ENCODE data around the gene SNX2.
"Not testable (repeated sequence)": the region's sequence is repeated elsewhere in the genome, so short reads cannot be mapped to it uniquely, and the experiment has no call there.

Gene SNX2

GRCh38 chr5:122759241-122760070 is 15.4 kb upstream of the SNX2 start:
- Mint-ChIP-seq H3K36me3 (no peaks in the 10 kb centered on the region), H3K4me3 (no peak overlapping the region), H3K4me1 (peaks cover 26% of the 10 kb centered on the region), H3K9me3 (no peaks in the 10 kb centered on the region), H3K27me3 (no peaks in the 10 kb centered on the region), H3K27ac (no peak overlapping the region)
- no peak for ATAC-seq

DNA sequence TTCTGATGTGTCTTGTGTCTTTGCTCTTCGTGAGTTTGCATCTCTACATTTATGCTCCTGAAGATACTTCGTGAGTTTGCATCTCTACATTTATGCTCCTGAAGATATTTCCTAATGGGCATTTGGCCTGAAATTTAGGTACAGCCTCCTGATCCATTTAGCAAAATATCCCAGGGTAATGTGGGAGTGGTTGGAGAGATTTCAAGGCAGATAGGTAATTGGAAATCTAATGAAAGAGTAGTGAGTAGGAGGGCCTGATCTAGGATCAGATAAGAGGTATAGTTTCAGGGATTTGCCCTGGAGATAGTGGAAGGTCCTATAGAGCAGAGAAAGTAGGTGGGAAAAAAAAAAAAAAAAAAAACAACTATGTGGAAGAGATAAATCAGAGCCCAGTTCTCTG is 14.6 kb upstream of the SNX2 start:
- no peak for ATAC-seq
- peaks cover 26% of the 10 kb centered on the region for H3K4me1 Mint-ChIP-seq
- H3K4me3 Mint-ChIP-seq, result no peak overlapping the region
- H3K27me3 Mint-ChIP-seq, result no peaks in the 10 kb centered on the region
- no peaks in the 10 kb centered on the region for H3K36me3 Mint-ChIP-seq
- no peaks in the 10 kb centered on the region for H3K9me3 Mint-ChIP-seq
- H3K27ac Mint-ChIP-seq, result no peak overlapping the region

- peaks cover 18% of the 10 kb centered on the region for H3K4me1 Mint-ChIP-seq
- H3K36me3 Mint-ChIP-seq, result no peaks in the 10 kb centered on the region
- no peak overlapping the region for H3K27ac Mint-ChIP-seq
- H3K9me3 Mint-ChIP-seq, result no peaks in the 10 kb centered on the region
- ATAC-seq, result no peak
- H3K4me3 Mint-ChIP-seq, result no peak overlapping the region
- H3K27me3 Mint-ChIP-seq, result no peaks in the 10 kb centered on the region
Measured at GRCh38 chr5:122761115-122761514, 13.8 kb upstream of the SNX2 start.

GRCh38 chr5:122761896-122762295 is 13.0 kb upstream of the SNX2 start:
- H3K4me1 Mint-ChIP-seq, result peaks cover 10% of the 10 kb centered on the region
- not testable (repeated sequence) for ATAC-seq, H3K9me3 Mint-ChIP-seq, H3K36me3 Mint-ChIP-seq, H3K4me3 Mint-ChIP-seq, H3K27ac Mint-ChIP-seq, H3K27me3 Mint-ChIP-seq

DNA sequence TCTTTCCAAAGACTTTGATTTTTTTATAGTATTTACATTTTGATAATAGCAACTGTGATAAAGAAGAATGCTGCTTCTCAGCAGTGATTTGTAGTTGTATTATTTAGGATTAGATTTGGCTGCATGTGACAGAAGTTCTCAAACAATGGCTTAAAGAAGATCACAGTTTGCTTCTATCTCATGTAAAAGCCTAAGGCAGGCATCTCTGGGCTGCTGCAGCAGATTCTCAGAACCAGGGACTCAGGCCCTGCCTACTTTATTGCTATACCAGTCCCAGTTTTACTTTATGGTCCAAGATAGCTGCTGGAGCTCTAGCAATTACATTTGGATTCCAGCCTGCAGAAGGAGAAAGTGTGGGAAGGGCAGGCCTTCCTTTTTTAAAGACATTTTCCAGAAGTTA is 8.8 kb upstream of the SNX2 start:
- no peak for ATAC-seq
- H3K36me3 Mint-ChIP-seq, result no peaks in the 10 kb centered on the region
- no peak overlapping the region for H3K4me3 Mint-ChIP-seq
- H3K4me1 Mint-ChIP-seq, result no peaks in the 10 kb centered on the region
- H3K27ac Mint-ChIP-seq, result no peak overlapping the region
- no peaks in the 10 kb centered on the region for H3K9me3 Mint-ChIP-seq
- H3K27me3 Mint-ChIP-seq, result no peaks in the 10 kb centered on the region

DNA sequence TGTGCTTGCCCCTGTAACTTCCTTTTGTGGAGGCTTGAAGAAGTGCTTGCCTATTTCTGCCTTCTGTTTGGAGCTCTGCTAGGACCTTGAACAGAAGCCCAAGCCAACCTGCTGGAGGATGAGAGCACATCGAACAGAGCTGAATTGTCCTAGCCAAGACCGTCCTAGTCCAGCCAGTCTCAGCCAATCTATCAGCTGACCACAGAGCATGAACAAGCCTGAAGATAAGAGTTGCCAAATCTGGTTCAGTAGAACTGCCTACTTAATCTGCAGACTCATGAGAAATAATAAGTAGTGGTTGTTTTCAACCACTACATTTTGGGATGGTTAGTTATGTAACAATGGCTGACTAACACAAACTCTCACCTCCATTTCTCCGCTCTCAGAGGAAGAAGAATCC is 4.4 kb upstream of the SNX2 start:
- Mint-ChIP-seq H3K4me3 (no peak overlapping the region), H3K36me3 (no peaks in the 10 kb centered on the region), H3K4me1 (peaks cover 6% of the 10 kb centered on the region), H3K27me3 (no peaks in the 10 kb centered on the region), H3K27ac (no peak overlapping the region), H3K9me3 (no peaks in the 10 kb centered on the region)
- ATAC-seq, result no peak

- no peak overlapping the region for H3K4me3 Mint-ChIP-seq
- ATAC-seq, result no peak
- no peaks in the 10 kb centered on the region for H3K9me3 Mint-ChIP-seq
- peak overlapping the region; percentile 42 for H3K27ac Mint-ChIP-seq
- H3K36me3 Mint-ChIP-seq, result no peaks in the 10 kb centered on the region
- H3K4me1 Mint-ChIP-seq, result peaks cover 6% of the 10 kb centered on the region
- no peaks in the 10 kb centered on the region for H3K27me3 Mint-ChIP-seq
Measured at GRCh38 chr5:122772446-122772845, 2.4 kb upstream of the SNX2 start.

- no peaks in the 10 kb centered on the region for H3K9me3 Mint-ChIP-seq
- peak overlapping the region; percentile 34 for H3K4me3 Mint-ChIP-seq
- H3K27me3 Mint-ChIP-seq, result no peaks in the 10 kb centered on the region
- H3K27ac Mint-ChIP-seq, result peak overlapping the region; percentile 42
- peaks cover 10% of the 10 kb centered on the region for H3K36me3 Mint-ChIP-seq
- ATAC-seq, result no peak
- peaks cover 16% of the 10 kb centered on the region for H3K4me1 Mint-ChIP-seq
Measured at GRCh38 chr5:122773619-122774018, 1.3 kb upstream of the SNX2 start.

DNA sequence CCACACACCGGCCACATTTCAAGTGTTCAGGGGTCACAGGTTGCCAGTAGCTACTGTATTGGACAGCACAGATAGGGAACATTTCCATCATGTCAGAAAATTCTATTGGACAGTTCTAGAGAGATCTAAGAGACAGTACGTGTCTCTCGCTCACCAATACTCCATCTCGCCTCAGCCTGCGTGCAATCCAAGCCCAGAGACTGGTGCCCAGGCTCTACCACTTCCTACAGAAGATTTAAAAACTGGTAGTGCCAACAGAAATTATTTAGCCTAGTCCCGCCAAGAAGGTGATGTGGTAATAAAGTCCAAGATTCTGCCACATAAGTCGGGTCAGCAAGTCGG is 390 bp upstream of the SNX2 start:
- Mint-ChIP-seq H3K4me3 (peak overlapping the region; percentile 99), H3K27me3 (no peaks in the 10 kb centered on the region), H3K27ac (peak overlapping the region; percentile 96), H3K36me3 (peaks cover 16% of the 10 kb centered on the region), H3K4me1 (peaks cover 25% of the 10 kb centered on the region), H3K9me3 (no peaks in the 10 kb centered on the region)
- ATAC-seq, result peak; percentile 57

DNA sequence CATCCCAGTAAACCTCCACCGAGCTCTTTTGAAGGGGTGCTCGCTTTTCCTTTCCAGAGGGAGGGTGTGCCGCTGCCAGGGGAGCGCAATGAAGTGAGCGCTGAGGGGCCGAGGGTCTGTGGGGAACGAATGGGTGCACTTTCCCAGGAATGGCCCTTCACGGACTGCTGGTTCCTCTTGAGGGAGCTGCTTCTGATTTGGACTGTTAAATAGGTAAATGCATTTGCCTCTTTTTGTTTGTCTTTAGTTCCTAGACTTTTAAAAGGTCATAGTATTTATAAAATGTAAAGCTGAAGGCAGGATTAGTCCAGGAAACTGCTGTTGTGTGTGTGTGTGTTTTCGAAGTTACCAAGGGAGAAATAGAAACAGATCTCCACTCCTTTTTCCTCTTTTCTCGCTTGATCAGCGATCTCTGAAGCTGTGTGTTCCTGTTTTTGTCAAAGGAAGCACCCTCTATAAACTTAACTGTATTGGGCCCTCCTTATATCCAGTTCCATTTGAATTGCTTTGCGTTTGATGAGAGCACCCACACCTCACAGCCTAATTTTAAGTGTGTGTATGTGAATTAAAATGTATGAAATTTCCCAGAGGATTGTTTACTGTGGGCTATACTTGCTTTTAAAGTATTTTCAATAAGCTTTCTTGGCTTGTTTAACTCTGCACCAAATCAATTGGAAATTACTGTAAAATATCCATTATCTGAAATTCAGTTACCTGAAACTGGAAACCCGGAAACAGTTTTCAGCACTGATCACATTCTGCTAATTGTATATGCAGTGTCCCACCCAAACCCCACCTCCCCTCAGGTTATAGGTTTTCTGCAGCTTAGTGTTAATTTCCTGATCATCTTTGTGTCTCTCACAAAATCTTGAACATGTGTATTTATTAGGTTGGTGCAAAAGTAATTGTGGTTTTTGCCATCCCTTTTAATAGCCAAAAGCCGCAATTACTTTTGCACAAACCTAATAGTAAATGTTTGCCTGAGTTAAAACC is 966 bp downstream of the SNX2 start:
- Mint-ChIP-seq H3K36me3 (peaks cover 20% of the 10 kb centered on the region), H3K4me3 (peak overlapping the region; percentile 99), H3K9me3 (no peaks in the 10 kb centered on the region), H3K27me3 (no peaks in the 10 kb centered on the region), H3K27ac (peak overlapping the region; percentile 96), H3K4me1 (peaks cover 39% of the 10 kb centered on the region)
- peak; percentile 14 for ATAC-seq

DNA sequence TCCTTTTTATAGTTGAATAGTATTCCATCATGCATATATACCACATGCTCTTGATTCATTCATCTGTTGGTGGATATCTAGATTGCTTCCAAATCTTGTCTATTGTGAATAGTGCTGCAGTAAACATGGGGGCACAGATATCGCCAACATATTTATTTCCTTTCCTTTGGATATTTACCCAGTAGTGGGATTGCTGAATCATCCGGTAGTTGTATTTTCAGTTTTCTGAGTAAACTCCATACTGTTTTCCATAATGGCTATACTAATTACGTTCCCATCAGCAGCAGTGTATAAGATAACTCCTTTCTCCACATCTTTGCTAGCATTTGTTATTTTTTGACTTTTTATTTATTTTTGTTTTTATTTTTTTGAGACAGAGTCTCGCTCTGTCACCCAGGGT is 3.3 kb downstream of the SNX2 start:
- Mint-ChIP-seq H3K27ac (peak overlapping the region; percentile 80), H3K36me3 (peaks cover 22% of the 10 kb centered on the region), H3K27me3 (no peaks in the 10 kb centered on the region), H3K4me1 (peaks cover 39% of the 10 kb centered on the region), H3K9me3 (no peaks in the 10 kb centered on the region), H3K4me3 (peak overlapping the region; percentile 67)
- no peak for ATAC-seq

DNA sequence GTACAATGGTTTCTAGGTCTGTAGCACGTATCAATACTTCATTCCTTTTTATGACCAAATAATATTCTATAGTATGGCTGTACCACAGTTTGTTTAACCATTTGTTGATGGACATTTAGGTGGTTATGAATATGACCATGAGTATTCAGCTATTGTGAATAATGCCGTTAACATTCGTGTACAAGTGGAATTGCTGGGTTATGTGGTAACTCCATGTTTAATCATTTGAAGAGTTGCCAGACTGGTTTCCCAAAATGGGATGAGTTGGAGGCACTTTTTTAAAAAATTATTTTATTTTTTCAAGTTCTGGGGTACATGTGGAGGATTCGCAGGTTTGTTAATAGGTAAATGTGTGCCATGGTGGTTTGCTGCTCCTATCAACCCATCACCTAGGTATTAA is 4.6 kb downstream of the SNX2 start:
- no peaks in the 10 kb centered on the region for H3K27me3 Mint-ChIP-seq
- peak overlapping the region; percentile 41 for H3K4me3 Mint-ChIP-seq
- no peak for ATAC-seq
- peaks cover 52% of the 10 kb centered on the region for H3K4me1 Mint-ChIP-seq
- H3K9me3 Mint-ChIP-seq, result no peaks in the 10 kb centered on the region
- H3K27ac Mint-ChIP-seq, result peak overlapping the region; percentile 80
- peaks cover 23% of the 10 kb centered on the region for H3K36me3 Mint-ChIP-seq

DNA sequence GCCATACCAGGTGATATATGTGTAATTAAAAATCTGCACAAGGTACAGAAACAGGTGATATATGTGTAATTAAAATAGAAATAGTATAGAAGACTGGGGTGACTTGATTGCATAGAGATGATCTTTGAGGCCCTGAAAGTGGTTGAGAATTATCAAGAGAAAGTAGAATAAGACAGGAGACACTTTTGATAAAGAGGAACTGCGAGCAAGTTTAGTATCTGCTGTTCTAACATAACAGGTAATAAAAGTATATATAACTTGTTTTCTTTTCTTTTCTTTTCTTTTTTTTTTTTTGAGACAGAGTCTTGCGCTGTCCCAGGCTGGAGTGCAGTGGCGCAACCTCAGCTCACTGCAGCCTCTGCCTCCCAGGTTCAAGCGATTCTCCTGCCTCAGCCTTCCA is 5.4 kb downstream of the SNX2 start:
- Mint-ChIP-seq H3K9me3 (peaks cover 4% of the 10 kb centered on the region), H3K27me3 (no peaks in the 10 kb centered on the region), H3K4me1 (peaks cover 60% of the 10 kb centered on the region), H3K4me3 (peak overlapping the region; percentile 41), H3K27ac (peak overlapping the region; percentile 80), H3K36me3 (peaks cover 31% of the 10 kb centered on the region)
- peak; percentile 40 for ATAC-seq

- Mint-ChIP-seq H3K4me1 (peaks cover 61% of the 10 kb centered on the region), H3K36me3 (peaks cover 40% of the 10 kb centered on the region), H3K27me3 (no peaks in the 10 kb centered on the region), H3K9me3 (peaks cover 7% of the 10 kb centered on the region), H3K4me3 (no peak overlapping the region), H3K27ac (no peak overlapping the region)
- ATAC-seq, result no peak
Measured at GRCh38 chr5:122781465-122781864, 6.6 kb downstream of the SNX2 start.

GRCh38 chr5:122785294-122785693 is 10.4 kb downstream of the SNX2 start:
- Mint-ChIP-seq H3K27ac (peak overlapping the region; percentile 47), H3K9me3 (peaks cover 9% of the 10 kb centered on the region), H3K4me3 (no peak overlapping the region), H3K27me3 (no peaks in the 10 kb centered on the region), H3K36me3 (peaks cover 52% of the 10 kb centered on the region), H3K4me1 (peaks cover 68% of the 10 kb centered on the region)
- no peak for ATAC-seq

Measured in stimulated activated memory B cell treated with anti-CD40 and anti-IgM and Interleukin-4, amounts not matched to agents 10 μg/mL and 1 μg/mL and 100 μg/mL, for 72 hours (primary cell).